Activated T-cell treated with anti-CD3 and anti-CD28 coated beads, Interleukin-2, amount 50 U/mL, for 72 hours (primary cell): Measurements from ENCODE around the gene SETD1A. TPM values are rescaled to one million over a fixed set of nuclear protein-coding genes. Genes with fewer than 3 reads are reported as not detected.
"Not testable (repeated sequence)": the region's sequence is repeated elsewhere in the genome, so short reads cannot be mapped to it uniquely, and the experiment has no call there.

Experiments used
- ATAC-seq, 2 donors: fragments of 150-1000 bp; cut with Tn5 transposase; replicated peaks in 1 of 2; 2 replicates each; pipeline ENCODE4 v1.10.0; 2021; ENCODE audit warnings: moderate library complexity in 2 of 2, mild to moderate bottlenecking in 1 of 2
- DNase-seq, 2 donors: peaks; one replicate each; pipeline ENCODE4 v3.0.0; 2021 to 2022; ENCODE audit warnings: mixed read lengths in 1 of 2
- H3K27ac Mint-ChIP-seq: one replicate; pipeline ENCODE4 v1.8.0; 2022; ENCODE audit warnings: mild to moderate bottlenecking, moderate library complexity, mixed read lengths
- H3K27me3 Mint-ChIP-seq: one replicate; pipeline ENCODE4 v1.8.0; 2022; ENCODE audit warnings: low read depth, mixed read lengths
- H3K36me3 Mint-ChIP-seq, 2 donors: one replicate each; pipeline ENCODE4 v1.8.0; 2022; ENCODE audit warnings: mixed read lengths in 2 of 2, mild to moderate bottlenecking in 1 of 2; ENCODE audit not compliant: insufficient read depth in 2 of 2
- H3K4me1 Mint-ChIP-seq: one replicate; pipeline ENCODE4 v1.8.0; 2022; ENCODE audit warnings: low read depth, mixed read lengths
- H3K4me3 Mint-ChIP-seq, 2 donors: one replicate each; pipeline ENCODE4 v1.8.0; 2022; ENCODE audit warnings: mild to moderate bottlenecking in 2 of 2, mixed read lengths in 2 of 2, moderate library complexity in 2 of 2
- H3K9me3 Mint-ChIP-seq, 2 donors: one replicate each; pipeline ENCODE4 v1.8.0; 2022; ENCODE audit warnings: mixed read lengths in 2 of 2
- total RNA-seq, 2 donors: library from RNA; stranded (reverse); gene quantifications; one replicate each; pipeline ENCODE4 v1.2.3, GENCODE V29; 2022

SETD1A gene
- total RNA-seq, 2 donors from 2014 or later = 19.1 to 25.5 TPM

DNA sequence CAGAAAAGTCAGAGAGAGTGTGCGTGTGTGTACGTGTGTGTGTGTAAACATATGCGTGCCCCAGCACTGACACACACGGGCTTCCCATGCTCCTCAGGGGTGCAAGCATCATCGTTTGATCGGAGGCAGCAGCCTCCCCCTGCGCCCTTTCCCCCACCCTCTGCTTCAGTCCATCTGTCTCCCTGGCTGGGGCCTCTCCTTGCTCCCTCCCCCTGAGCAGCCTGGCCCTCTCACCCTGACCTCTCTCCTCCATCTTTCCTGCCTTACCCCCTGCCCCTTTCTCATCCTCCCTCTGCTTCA lies 48.5 kb downstream of the SETD1A start:
- DNase-seq (no peak), ATAC-seq (no peak)
- Mint-ChIP-seq H3K36me3 (no peaks in the 10 kb centered on the region), H3K27ac (no peak overlapping the region), H3K4me1 (peaks cover 15% of the 10 kb centered on the region), H3K9me3 (no peaks in the 10 kb centered on the region), H3K4me3 (no peak overlapping the region), H3K27me3 (peaks cover under 1% of the 10 kb centered on the region)

DNA sequence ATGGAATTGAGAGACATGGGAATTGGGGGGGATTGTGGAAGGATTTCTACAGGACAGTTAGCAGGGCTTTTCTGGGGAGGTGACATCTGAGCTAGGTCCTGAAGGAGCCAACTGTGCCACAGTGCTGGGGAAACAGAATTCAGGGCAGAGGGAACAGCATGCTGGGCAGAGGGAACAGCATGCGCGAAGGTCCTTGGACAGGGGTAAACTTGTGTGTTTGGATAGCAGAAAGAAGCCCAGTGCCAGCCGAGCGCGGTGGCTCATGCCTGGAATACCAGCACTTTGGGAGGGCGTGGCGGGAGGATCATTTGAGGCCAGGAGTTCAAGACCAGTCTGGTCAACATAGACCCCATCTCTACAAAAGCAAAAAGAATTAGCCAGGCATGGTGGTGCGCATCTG lies 49.0 kb downstream of the SETD1A start:
- peaks cover 20% of the 10 kb centered on the region for H3K4me1 Mint-ChIP-seq
- H3K27ac Mint-ChIP-seq = no peak overlapping the region
- no peaks in the 10 kb centered on the region for H3K36me3 Mint-ChIP-seq
- no peaks in the 10 kb centered on the region for H3K9me3 Mint-ChIP-seq
- H3K27me3 Mint-ChIP-seq = peaks cover 6% of the 10 kb centered on the region
- DNase-seq = no peak
- ATAC-seq = no peak
- H3K4me3 Mint-ChIP-seq = no peak overlapping the region

DNA sequence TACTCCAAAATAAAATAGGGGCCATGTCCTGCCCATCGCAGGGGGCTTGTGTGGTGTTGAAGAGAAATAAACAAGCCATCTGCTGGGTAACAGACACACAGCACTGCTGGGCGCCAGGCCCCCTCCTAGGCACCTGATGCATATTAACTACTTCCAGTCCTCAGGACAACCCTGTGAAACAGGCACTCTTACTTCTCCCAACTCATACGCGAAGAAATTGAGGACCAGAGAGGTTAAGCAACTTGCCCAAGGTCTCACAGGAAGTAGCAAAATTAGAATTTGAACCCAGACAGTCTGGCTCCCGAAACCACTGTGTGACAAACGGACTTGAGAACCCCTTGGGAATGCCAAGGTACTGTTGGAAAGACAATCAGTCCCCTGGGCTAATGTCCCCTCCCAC lies 50.1 kb downstream of the SETD1A start:
- Mint-ChIP-seq H3K36me3 (no peaks in the 10 kb centered on the region), H3K9me3 (no peaks in the 10 kb centered on the region), H3K4me3 (no peak overlapping the region), H3K4me1 (peaks cover 27% of the 10 kb centered on the region), H3K27ac (no peak overlapping the region), H3K27me3 (peaks cover 16% of the 10 kb centered on the region)
- ATAC-seq (no peak), DNase-seq (no peak)

DNA sequence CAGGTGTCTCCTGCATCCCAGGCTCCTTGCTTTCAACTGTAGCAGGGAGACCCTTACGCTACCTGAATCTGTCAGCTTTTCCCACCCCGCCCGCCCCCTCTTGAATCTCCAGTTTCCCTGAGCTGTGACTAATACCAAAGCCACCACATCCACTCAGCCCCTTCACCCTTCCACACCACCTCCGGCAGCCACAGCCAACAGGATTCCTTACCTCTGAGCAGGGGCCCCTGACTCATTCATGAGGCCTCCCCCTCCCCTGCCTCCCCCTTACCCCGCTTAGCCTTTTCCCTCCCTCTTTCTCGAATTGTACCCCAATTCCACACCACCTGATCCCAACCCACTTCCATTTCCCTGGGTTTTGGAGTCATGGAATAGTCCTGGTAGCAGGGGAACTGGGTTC lies 50.6 kb downstream of the SETD1A start:
- Mint-ChIP-seq H3K4me3 (no peak overlapping the region), H3K9me3 (no peaks in the 10 kb centered on the region), H3K27ac (no peak overlapping the region), H3K4me1 (peaks cover 27% of the 10 kb centered on the region), H3K27me3 (peaks cover 16% of the 10 kb centered on the region), H3K36me3 (no peaks in the 10 kb centered on the region)
- DNase-seq = no peak
- ATAC-seq = no peak

DNA sequence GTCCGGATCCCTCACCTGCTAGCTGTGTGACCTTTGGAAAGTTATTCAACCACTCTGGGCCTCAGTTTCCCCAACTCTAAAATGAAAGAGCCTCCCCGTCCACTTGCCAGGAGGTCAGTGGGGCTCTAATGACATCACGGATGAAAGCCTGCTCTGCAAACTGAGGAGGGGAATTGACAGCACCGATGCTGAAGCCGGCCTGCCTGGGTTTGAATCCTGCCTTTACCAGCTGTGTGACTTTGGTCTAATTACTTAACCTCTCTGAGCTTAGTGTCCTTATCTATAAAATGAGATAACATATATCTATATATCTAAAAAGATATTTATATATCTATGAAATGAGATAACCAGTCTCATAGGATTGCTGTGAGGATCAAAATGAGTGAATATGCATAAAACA lies 51.0 kb downstream of the SETD1A start:
- Mint-ChIP-seq H3K4me3 (no peak overlapping the region), H3K27me3 (peaks cover 18% of the 10 kb centered on the region), H3K4me1 (peaks cover 27% of the 10 kb centered on the region), H3K36me3 (no peaks in the 10 kb centered on the region), H3K27ac (no peak overlapping the region), H3K9me3 (no peaks in the 10 kb centered on the region)
- ATAC-seq = no peak
- DNase-seq = no peak

GRCh38 chr16:31009120-31009519 lies 51.6 kb downstream of the SETD1A start:
- no peak overlapping the region for H3K4me3 Mint-ChIP-seq
- H3K36me3 Mint-ChIP-seq = no peaks in the 10 kb centered on the region
- peaks cover 27% of the 10 kb centered on the region for H3K4me1 Mint-ChIP-seq
- peaks cover 22% of the 10 kb centered on the region for H3K27me3 Mint-ChIP-seq
- H3K9me3 Mint-ChIP-seq = no peaks in the 10 kb centered on the region
- no peak overlapping the region for H3K27ac Mint-ChIP-seq
- no peak for ATAC-seq
- DNase-seq = no peak

GRCh38 chr16:31009894-31010584 lies 52.5 kb downstream of the SETD1A start:
- peaks cover 25% of the 10 kb centered on the region for H3K27me3 Mint-ChIP-seq

DNA sequence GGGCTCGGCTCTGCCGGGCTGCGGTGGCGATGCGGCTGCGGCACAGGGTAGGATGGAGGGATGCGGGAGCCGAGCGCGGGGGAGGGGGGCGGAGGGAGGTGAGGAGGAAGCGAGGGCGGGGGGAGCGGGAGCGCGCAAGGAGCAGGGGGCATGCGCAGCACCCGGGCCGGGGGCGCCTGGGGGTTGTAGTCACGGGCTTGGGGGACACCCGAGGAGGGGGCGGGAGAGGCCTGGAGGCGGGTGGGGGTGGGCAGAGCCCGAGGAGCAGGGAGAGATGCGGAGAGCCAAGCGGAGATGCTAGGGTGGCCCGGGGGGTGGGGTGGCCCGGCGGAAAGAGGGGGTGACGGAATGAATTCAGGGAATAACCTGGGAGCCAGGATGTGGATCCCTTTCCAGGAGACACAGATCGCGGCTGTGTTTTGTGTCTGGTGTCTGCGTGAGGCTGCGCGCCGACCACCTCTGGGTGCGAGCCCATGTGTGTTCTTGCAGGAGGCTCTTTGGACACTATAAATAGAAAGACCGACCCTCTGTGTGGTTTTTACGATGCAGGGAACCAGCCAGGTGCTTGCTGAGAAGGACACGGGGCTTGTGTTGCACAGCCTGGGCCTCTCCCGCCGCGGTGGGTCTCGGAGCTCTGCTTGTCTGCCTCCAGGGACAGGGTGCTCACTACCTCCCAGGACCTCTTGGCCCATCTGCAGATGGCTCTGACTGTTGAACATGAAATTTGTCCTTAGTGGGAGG lies 53.2 kb downstream of the SETD1A start, which contains the start of gene STX1B:
Gene STX1B (minus strand): TSS at position 54 of the 741 bp plus-strand sequence. CDS start 242 bp downstream, outside the sequence.
- Mint-ChIP-seq H3K27me3 (peaks cover 29% of the 10 kb centered on the region), H3K27ac (no peak within 1 kb of the TSS), H3K9me3 (no peaks in the 10 kb centered on the region), H3K36me3 (no peaks in the 10 kb centered on the region), H3K4me1 (peaks cover 27% of the 10 kb centered on the region), H3K4me3 (peak within 1 kb of the TSS; percentile 68 to 80)
- DNase-seq (peak; percentile 46 to 55), ATAC-seq (peak; percentile 63 to 70)

More at GRCh38 chr16:31009894-31010584, 52.5 kb downstream of the SETD1A start:
- H3K36me3 Mint-ChIP-seq = no peaks in the 10 kb centered on the region
- H3K9me3 Mint-ChIP-seq = no peaks in the 10 kb centered on the region
- DNase-seq (no peak), ATAC-seq (peak; percentile 28 to 30)
- H3K27ac Mint-ChIP-seq = no peak overlapping the region
- peaks cover 27% of the 10 kb centered on the region for H3K4me1 Mint-ChIP-seq
- peak overlapping the region; percentile 68 to 80 for H3K4me3 Mint-ChIP-seq

DNA sequence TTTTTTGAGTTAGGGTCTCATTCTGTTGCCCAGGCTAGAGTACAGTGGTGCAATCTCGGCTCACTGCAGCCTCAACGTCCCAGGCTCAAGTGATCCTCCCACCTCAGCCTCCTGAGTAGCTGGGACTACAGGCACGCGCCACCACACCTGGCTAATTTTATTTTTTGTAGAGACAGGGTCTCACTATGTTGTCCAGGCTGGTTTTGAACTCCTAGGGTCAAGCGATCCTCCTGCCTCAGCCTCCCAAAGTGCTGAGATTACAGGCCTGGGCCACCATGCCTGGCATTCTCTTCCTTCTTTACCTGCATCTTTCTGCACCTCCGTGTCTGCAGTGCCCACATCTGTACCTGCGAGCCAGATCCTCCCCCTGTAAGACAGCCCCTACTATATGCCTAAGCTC lies 54.3 kb downstream of the SETD1A start:
- Mint-ChIP-seq H3K27me3 (peaks cover 29% of the 10 kb centered on the region), H3K4me3 (peak overlapping the region; percentile 61 to 79), H3K4me1 (peaks cover 27% of the 10 kb centered on the region)
- not testable (repeated sequence) for H3K36me3 Mint-ChIP-seq, DNase-seq, H3K27ac Mint-ChIP-seq, ATAC-seq, H3K9me3 Mint-ChIP-seq

- H3K36me3 Mint-ChIP-seq, ATAC-seq, DNase-seq, H3K4me3 Mint-ChIP-seq, H3K9me3 Mint-ChIP-seq, H3K27ac Mint-ChIP-seq: not testable (repeated sequence)
- H3K4me1 Mint-ChIP-seq = peaks cover 27% of the 10 kb centered on the region
- H3K27me3 Mint-ChIP-seq = peaks cover 29% of the 10 kb centered on the region
Observed at GRCh38 chr16:31013292-31013691, 55.7 kb downstream of the SETD1A start.

GRCh38 chr16:31016018-31016417 lies 58.5 kb downstream of the SETD1A start:
- Mint-ChIP-seq H3K27me3 (peaks cover 29% of the 10 kb centered on the region), H3K4me1 (peaks cover 12% of the 10 kb centered on the region), H3K27ac (no peak overlapping the region), H3K36me3 (no peaks in the 10 kb centered on the region), H3K4me3 (no peak overlapping the region), H3K9me3 (no peaks in the 10 kb centered on the region)
- DNase-seq (no peak), ATAC-seq (no peak)

- H3K36me3 Mint-ChIP-seq, H3K4me1 Mint-ChIP-seq, H3K4me3 Mint-ChIP-seq, H3K9me3 Mint-ChIP-seq, H3K27ac Mint-ChIP-seq, DNase-seq, ATAC-seq: not testable (repeated sequence)
- peaks cover 13% of the 10 kb centered on the region for H3K27me3 Mint-ChIP-seq
Observed at GRCh38 chr16:31017756-31018155, 60.2 kb downstream of the SETD1A start.

DNA sequence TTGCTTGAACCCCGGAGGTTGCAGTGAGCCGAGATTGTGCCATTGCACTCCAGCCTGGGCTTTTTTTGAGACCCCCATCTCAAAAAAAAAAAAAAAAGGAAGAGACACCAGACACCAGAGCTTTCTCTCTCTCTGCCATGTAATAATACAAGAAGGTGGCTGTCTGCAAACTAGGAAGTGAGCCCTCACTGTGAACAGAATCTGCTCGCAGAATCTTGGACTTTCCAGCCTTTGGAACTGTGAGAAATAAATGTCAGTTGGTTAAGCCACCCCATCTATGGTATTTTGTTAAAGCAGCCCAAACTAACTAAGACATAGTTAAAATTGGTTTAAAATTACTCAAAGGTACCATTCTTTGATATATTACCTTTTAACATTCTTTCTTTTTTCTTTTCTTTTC lies 63.0 kb downstream of the SETD1A start:
- Mint-ChIP-seq H3K9me3 (no peaks in the 10 kb centered on the region), H3K27ac (no peak overlapping the region), H3K27me3 (no peaks in the 10 kb centered on the region), H3K4me3 (no peak overlapping the region), H3K4me1 (no peaks in the 10 kb centered on the region), H3K36me3 (no peaks in the 10 kb centered on the region)
- ATAC-seq (no peak), DNase-seq (no peak)
